GM23338 (cell line): ENCODE measurements around the gene BRK1.

ENCODE experiments used
- CREB1 ChIP-seq: fragments of 250-450 bp; sonication (Bioruptor Pico); IDR thresholded peaks from 2 replicates; pipeline ENCODE4 v1.5.0; 2020; ENCODE audit warnings: low read depth, mild to moderate bottlenecking, moderate library complexity
- ETS1 ChIP-seq: IDR thresholded peaks from 2 replicates; pipeline ENCODE4 v1.6.1; 2016; ENCODE audit warnings: antibody characterized with exemption
- EZH2 ChIP-seq: fragments of 200-600 bp; sonication (generic); IDR thresholded peaks from one replicate; pipeline ENCODE4 v1.8.0; 2017; ENCODE audit warnings: antibody characterized with exemption, mild to moderate bottlenecking, low read depth; ENCODE audit not compliant: unreplicated experiment
- EZH2phosphoT487 ChIP-seq: fragments of 200-600 bp; sonication (generic); IDR thresholded peaks from one replicate; pipeline ENCODE4 v1.8.1; 2018; ENCODE audit warnings: antibody characterized with exemption; ENCODE audit not compliant: unreplicated experiment
- JUNB ChIP-seq: IDR thresholded peaks from one replicate; pipeline ENCODE4 v1.6.1; 2016; ENCODE audit warnings: antibody characterized with exemption; ENCODE audit not compliant: unreplicated experiment
- NANOG ChIP-seq: IDR thresholded peaks from 2 replicates; pipeline ENCODE4 v1.6.1; 2016; ENCODE audit warnings: antibody characterized with exemption, borderline replicate concordance
- POLR2AphosphoS5 ChIP-seq: IDR thresholded peaks from 2 replicates; pipeline ENCODE4 v1.6.1; 2016; ENCODE audit warnings: antibody characterized with exemption, low read depth
- STAT1 ChIP-seq: IDR thresholded peaks from one replicate; pipeline ENCODE4 v1.6.1; 2016; ENCODE audit warnings: antibody characterized with exemption; ENCODE audit not compliant: unreplicated experiment
- ZNF114 ChIP-seq: fragments of 250-450 bp; sonication (Bioruptor Pico); IDR thresholded peaks from 2 replicates; pipeline ENCODE4 v1.5.0; 2020; ENCODE audit warnings: mild to moderate bottlenecking, moderate library complexity
- ZNF331 ChIP-seq: fragments of 250-450 bp; sonication (Bioruptor Pico); IDR thresholded peaks from 2 replicates; pipeline ENCODE4 v1.5.0; 2020; ENCODE audit warnings: low read depth, mild to moderate bottlenecking, moderate library complexity
- ZNF462 ChIP-seq: fragments of 250-450 bp; sonication (Bioruptor Pico); IDR thresholded peaks from 2 replicates; pipeline ENCODE4 v1.5.0; 2020; ENCODE audit warnings: mild to moderate bottlenecking, moderate library complexity
- TF ChIP-seq, protein P1 (sequence below): IDR thresholded peaks from one replicate; pipeline ENCODE4 v1.6.1; 2018; ENCODE audit warnings: antibody characterized with exemption; ENCODE audit not compliant: unreplicated experiment
- TF ChIP-seq, protein P2 (sequence below), 2 experiments: fragments of 200-600 bp in 1 of 2; sonication (generic) in 1 of 2; conservative IDR thresholded peaks; 2 replicates each; pipeline versions ENCODE4 v1.5.1 to v1.6.1; 2016 to 2017; ENCODE audit warnings: antibody characterized with exemption in 2 of 2, low read depth in 2 of 2, mild to moderate bottlenecking in 2 of 2, moderate library complexity in 1 of 2

GRCh38 chr3:10173095-10173925, 57.8 kb downstream of the BRK1 start:
- TF ChIP-seq ETS1 = no peak
- TF ChIP-seq POLR2AphosphoS5 = no peak
- TF ChIP-seq, protein P1, sequence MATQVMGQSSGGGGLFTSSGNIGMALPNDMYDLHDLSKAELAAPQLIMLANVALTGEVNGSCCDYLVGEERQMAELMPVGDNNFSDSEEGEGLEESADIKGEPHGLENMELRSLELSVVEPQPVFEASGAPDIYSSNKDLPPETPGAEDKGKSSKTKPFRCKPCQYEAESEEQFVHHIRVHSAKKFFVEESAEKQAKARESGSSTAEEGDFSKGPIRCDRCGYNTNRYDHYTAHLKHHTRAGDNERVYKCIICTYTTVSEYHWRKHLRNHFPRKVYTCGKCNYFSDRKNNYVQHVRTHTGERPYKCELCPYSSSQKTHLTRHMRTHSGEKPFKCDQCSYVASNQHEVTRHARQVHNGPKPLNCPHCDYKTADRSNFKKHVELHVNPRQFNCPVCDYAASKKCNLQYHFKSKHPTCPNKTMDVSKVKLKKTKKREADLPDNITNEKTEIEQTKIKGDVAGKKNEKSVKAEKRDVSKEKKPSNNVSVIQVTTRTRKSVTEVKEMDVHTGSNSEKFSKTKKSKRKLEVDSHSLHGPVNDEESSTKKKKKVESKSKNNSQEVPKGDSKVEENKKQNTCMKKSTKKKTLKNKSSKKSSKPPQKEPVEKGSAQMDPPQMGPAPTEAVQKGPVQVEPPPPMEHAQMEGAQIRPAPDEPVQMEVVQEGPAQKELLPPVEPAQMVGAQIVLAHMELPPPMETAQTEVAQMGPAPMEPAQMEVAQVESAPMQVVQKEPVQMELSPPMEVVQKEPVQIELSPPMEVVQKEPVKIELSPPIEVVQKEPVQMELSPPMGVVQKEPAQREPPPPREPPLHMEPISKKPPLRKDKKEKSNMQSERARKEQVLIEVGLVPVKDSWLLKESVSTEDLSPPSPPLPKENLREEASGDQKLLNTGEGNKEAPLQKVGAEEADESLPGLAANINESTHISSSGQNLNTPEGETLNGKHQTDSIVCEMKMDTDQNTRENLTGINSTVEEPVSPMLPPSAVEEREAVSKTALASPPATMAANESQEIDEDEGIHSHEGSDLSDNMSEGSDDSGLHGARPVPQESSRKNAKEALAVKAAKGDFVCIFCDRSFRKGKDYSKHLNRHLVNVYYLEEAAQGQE = no peak
- TF ChIP-seq, protein P2, sequence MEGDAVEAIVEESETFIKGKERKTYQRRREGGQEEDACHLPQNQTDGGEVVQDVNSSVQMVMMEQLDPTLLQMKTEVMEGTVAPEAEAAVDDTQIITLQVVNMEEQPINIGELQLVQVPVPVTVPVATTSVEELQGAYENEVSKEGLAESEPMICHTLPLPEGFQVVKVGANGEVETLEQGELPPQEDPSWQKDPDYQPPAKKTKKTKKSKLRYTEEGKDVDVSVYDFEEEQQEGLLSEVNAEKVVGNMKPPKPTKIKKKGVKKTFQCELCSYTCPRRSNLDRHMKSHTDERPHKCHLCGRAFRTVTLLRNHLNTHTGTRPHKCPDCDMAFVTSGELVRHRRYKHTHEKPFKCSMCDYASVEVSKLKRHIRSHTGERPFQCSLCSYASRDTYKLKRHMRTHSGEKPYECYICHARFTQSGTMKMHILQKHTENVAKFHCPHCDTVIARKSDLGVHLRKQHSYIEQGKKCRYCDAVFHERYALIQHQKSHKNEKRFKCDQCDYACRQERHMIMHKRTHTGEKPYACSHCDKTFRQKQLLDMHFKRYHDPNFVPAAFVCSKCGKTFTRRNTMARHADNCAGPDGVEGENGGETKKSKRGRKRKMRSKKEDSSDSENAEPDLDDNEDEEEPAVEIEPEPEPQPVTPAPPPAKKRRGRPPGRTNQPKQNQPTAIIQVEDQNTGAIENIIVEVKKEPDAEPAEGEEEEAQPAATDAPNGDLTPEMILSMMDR (conservative IDR thresholded peaks at IDR 0.05; ENCODE audit: low read depth in 2 of 2) = no peak
- TF ChIP-seq EZH2 = no peak
- TF ChIP-seq ZNF462 (CRISPR knock-in tag) = no peak
- TF ChIP-seq JUNB = no peak
- no peak for TF ChIP-seq EZH2phosphoT487
- TF ChIP-seq CREB1 (CRISPR knock-in tag) = no peak
- TF ChIP-seq STAT1 = no peak
- no peak for TF ChIP-seq ZNF114 (CRISPR knock-in tag)
- TF ChIP-seq NANOG = no peak
- TF ChIP-seq ZNF331 (CRISPR knock-in tag) = no peak
